IPS-11a (cell line): ENCODE data around the gene C10orf53.

Source experiments
- H3K4me3 ChIP-seq: one replicate; pipeline ENCODE4 v1.5.1; 2013; ENCODE audit warnings: low read depth, low read length, control low read depth

The C10orf53 gene

GRCh38 chr10:49736564-49737113, 57.2 kb downstream of the C10orf53 start:
- H3K4me3 ChIP-seq: no peak overlapping the region

DNA sequence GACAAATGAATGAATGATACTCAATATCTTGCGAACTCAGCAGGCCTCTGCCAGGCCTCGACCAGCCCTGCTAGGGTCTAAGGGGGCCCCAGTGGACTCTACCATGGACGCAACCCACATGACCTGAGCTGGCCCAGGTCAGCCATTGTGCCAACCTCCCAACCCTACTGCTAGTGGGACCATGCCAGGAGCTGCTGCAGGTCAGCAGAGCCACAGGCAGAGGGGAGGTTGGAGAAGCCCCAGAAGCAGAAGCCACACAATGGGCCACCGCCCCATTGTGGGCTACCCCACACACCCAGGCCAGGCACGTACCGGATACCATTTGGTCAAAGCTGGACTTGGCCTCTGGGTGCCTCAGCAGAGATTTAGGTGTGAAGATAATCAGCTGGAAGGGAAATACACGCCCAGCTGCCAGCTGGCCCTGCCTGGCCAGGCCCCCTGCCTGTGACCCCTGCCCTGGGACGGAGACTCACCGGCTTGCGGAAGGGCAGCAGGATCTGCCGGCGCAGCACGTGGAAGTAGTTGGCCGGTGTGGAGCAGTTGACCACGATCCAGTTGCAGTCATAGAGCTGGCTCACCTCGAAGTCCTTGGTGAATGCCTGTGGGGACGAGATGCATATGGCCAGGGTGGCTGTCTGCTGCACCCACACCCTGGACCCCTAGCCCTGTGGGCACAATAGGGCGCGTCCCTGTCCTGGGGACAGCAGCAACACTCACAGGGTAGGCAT, 58.2 kb downstream of the C10orf53 start:
- no peak overlapping the region for H3K4me3 ChIP-seq

GRCh38 chr10:49738616-49739360, 59.3 kb downstream of the C10orf53 start:
- H3K4me3 ChIP-seq: no peak overlapping the region

DNA sequence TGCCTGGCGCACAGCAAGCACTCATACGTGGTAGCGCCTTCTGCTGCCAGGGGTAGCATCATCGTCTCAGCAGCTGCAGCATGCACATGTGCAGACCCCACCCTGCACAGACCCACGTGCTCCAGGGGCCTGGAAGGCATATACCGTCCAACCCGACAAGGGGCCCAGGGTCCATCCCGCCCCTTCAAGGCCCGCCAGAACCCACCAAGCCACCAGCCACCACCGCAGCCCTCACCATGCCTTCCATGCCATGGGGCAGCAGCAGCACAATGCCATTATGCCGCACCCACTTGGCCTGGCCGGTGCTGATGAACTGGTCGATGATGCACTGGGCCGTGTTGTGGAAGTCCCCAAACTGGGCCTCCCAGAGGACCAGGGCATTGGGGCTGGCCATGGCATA, 60.0 kb downstream of the C10orf53 start:
- H3K4me3 ChIP-seq: no peak overlapping the region

GRCh38 chr10:49740346-49741107, 61.1 kb downstream of the C10orf53 start:
- no peak overlapping the region for H3K4me3 ChIP-seq

DNA sequence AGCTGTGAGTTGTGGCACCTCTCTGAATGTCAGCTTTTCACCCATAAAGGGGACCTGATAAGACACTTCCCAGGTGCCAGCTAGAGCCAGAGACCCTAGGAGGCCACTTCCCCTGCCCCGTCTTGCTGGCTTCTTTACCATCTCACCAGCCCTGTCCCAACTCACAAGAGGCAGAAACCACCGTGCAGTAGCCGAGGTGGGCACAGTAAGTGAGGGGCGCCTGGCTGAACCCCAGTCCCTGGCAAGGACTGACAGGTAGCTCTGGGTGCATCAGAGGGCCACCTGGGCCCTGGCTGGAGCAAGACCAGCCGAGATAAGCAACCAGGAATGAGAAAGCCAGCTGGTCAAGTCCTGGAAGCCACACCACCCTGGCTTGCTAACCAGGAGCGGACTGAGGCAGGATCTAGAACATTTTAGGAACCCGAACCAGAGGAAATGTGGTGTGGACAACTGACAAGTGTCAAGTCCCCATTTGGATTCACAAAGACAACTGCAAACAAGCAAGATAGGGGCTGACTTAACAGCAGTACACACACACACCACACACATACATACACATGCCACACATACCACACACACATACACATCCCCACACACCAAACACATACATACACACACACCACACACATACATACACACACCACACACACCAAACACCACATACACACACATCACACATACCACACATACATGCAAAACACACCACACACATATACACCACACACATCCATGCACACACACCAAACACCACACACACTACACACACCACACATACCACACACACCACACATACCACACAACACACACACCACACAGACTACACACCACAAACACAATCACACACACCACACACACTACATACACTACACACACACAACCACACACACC, 61.9 kb downstream of the C10orf53 start:
- no peak overlapping the region for H3K4me3 ChIP-seq

DNA sequence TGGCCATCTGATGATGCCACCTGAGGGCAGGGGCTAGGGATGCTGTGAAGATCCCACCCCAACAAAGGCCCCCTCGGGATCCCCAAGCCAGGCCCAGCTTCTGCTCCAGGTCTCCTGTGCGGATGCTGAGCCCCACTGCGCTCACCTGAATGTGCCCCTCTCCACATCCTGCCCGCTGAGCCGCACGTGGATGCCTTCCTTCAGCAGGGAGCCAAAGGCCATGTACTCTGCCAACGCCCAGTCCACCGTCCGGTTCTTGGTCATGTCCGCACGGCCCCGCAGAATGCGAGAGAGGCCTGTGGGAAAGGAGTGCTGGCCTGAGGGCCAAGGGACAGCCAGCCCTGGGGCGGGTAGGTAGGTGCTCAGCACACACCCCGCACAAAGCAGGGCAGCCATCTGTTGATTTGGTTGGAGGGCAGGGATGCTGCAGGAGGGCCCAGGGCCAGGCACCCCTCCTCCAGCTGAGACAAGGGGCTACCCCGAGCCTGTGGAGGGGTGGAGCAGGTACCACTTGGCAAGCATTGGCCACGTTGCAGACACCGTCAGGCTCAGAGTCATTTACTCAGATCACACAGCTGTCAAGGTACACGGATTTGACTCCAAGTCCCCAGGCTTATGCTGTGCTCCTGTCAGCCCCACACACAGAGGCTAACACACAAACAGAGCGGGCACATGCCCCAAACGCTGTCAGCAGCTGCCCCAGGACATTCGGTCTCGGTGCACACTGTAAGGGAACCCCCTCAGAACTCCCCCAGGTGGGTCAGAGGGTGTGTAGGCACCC, 63.4 kb downstream of the C10orf53 start:
- no peak overlapping the region for H3K4me3 ChIP-seq

GRCh38 chr10:49743464-49744075, 64.1 kb downstream of the C10orf53 start:
- H3K4me3 ChIP-seq: no peak overlapping the region

DNA sequence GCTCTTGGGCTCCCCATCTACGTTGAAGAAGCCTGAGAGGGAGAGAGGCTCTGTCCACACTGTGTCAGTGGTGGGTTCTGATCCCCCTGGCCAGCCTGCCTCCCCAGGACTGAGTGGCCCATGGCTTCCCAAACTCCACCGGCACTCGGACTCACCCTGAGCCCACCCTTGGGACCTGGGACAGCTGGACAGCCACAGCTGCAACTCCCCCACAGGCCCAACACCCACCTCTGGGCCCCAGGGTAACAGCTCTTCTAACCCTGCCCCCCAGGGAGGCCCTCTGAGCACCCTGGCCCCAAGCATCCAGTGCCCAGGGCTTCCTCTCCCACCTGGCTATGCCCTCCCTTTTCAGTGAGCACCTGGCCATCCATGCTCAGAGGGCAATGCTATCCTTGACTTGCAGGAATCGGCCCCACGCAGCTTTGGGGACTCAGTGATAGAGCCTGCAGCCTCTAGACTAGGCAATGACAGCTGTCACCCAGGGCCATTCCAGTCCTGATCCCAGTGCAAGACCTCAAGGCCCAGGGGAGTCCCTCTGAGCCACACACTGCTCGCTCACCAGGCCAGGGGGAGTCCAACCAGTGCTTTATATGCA, 64.7 kb downstream of the C10orf53 start:
- H3K4me3 ChIP-seq: no peak overlapping the region

DNA sequence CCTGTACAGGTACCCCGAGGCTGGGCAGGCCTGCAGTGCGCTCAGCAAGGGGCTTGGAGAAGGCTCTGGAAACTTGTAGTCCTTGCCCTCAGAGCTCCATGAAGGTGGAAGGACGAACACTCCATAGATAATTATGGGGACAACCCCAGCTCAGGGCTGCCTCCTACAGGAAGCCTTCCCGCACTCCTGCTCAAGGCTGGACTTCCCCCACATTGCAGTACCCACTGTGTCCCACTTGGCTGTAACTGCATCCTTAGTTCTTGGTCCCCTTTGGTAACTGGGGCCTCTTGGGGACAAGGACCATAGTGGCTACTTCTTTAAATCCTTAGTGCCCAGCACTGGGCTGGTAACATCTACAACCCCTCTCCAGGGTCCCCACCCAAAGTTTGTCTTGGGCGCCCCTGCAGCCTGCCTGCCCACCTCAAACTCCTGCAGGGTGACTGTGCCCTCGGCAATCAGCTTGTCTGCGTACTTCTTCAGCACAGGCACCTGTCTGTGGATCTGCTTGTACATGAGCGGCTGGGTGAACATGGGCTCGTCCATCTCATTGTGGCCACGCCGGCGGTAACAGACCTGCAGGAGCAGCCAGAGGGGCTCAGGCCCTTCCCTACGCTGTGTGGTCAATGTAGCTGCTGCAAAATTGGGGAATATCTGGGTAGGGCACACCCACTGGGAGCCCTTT, 65.6 kb downstream of the C10orf53 start:
- H3K4me3 ChIP-seq: no peak overlapping the region

DNA sequence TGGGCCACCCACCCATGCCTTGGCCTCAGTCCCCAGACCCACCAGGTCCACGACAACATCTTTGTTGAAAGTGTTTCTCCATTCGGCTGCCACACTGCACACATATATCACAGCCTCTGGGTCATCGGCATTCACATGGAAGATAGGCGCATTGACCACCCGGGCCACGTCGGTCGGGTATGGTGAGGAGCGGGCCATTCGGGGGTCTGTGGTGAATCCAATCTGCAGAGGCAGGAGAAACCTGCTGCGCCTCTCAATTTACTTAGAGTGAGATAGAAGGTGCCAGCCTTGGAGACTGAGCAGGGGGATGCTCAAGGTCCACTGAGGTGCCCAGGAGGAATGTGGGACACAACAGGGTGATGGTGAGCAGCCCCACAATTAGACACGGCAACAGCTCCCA, 66.3 kb downstream of the C10orf53 start:
- no peak overlapping the region for H3K4me3 ChIP-seq

GRCh38 chr10:49746626-49747302, 67.3 kb downstream of the C10orf53 start:
- H3K4me3 ChIP-seq: no peak overlapping the region
